Neutrophil (primary cell): Measurements from ENCODE around the gene C3orf33.
A peak's percentile ranks its signal among the peaks of the same experiment; 100 is the strongest.

Experiments
- H3K27ac ChIP-seq: fragments of 200-600 bp; sonication (generic); 2 replicates; pipeline ENCODE4 v1.5.1; 2016; ENCODE audit warnings: mild to moderate bottlenecking, moderate library complexity
- H3K27me3 ChIP-seq: fragments of 200-600 bp; sonication (generic); 2 replicates; pipeline ENCODE4 v1.6.0; 2016; ENCODE audit warnings: mild to moderate bottlenecking
- H3K36me3 ChIP-seq: fragments of 200-600 bp; sonication (generic); 2 replicates; pipeline ENCODE4 v1.5.1; 2017
- H3K4me1 ChIP-seq, 2 experiments: fragments of 200-600 bp in 1 of 2; sonication (generic) in 1 of 2; 1 replicate in 1 of 2; 2 replicates in 1 of 2; pipeline versions ENCODE4 v1.5.1 to v1.6.1; 2013 to 2016; ENCODE audit warnings: low read depth in 1 of 2, low read length in 1 of 2, mild to moderate bottlenecking in 1 of 2, moderate library complexity in 1 of 2; ENCODE audit not compliant: control insufficient read depth in 1 of 2, insufficient read depth in 1 of 2
- H3K4me3 ChIP-seq, 2 experiments: fragments of 200-600 bp in 1 of 2; sonication (generic) in 1 of 2; 1 replicate in 1 of 2; 2 replicates in 1 of 2; pipeline ENCODE4 v1.5.1; 2013 to 2016; ENCODE audit warnings: low read depth in 1 of 2, low read length in 1 of 2, mild to moderate bottlenecking in 1 of 2, moderate library complexity in 1 of 2
- H3K9me3 ChIP-seq: fragments of 200-600 bp; sonication (generic); 2 replicates; pipeline ENCODE4 v1.5.1; 2016
- TF ChIP-seq, protein P1 (sequence below): fragments of 200-600 bp; sonication (generic); IDR thresholded peaks from 2 replicates; pipeline ENCODE4 v1.5.1; 2016; ENCODE audit warnings: antibody characterized with exemption

Gene C3orf33

DNA sequence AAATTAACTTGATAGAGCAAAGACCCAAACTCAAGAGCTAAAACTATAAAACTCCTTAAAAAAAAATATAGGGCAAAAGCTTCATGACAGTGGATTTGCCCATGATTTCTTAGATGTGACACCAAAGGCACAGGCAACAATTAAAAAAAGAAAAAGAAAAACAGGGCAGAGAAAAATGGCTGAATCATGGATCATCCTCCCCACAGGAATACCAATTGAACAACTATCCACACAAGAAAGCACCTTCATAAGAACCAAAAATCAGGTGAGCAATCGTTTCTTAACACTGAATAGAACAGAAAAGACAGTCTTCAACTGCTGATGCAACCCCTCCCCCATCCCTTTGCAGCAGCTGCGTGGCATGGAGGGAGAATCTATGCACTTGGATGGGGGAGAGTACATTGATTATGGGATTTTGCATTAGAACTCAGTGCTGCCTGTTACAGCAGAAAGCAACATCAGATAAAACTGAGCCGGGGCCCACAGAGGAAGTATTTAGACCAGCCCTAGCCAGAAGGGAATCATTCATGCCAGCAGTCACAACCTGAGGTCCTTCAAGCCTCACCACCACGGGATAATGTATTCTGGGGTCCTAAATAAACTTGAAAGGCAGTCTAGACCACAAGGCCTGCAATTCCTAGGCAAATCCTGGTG lies 15.7 kb downstream of the C3orf33 start:
- H3K27ac ChIP-seq = peak overlapping the region; percentile 59
- TF ChIP-seq, protein P1, sequence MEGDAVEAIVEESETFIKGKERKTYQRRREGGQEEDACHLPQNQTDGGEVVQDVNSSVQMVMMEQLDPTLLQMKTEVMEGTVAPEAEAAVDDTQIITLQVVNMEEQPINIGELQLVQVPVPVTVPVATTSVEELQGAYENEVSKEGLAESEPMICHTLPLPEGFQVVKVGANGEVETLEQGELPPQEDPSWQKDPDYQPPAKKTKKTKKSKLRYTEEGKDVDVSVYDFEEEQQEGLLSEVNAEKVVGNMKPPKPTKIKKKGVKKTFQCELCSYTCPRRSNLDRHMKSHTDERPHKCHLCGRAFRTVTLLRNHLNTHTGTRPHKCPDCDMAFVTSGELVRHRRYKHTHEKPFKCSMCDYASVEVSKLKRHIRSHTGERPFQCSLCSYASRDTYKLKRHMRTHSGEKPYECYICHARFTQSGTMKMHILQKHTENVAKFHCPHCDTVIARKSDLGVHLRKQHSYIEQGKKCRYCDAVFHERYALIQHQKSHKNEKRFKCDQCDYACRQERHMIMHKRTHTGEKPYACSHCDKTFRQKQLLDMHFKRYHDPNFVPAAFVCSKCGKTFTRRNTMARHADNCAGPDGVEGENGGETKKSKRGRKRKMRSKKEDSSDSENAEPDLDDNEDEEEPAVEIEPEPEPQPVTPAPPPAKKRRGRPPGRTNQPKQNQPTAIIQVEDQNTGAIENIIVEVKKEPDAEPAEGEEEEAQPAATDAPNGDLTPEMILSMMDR = no peak

GRCh38 chr3:155785662-155786295 lies 20.3 kb downstream of the C3orf33 start:
- Histone ChIP-seq H3K27me3 (no peaks in the 10 kb centered on the region), H3K4me1 (peaks cover 3 to 8% of the 10 kb centered on the region in 2 experiments), H3K36me3 (no peaks in the 10 kb centered on the region), H3K27ac (no peak overlapping the region), H3K4me3 (no peak overlapping the region), H3K9me3 (no peaks in the 10 kb centered on the region)
- TF ChIP-seq, protein P1 = no peak

More for the DNA sequence above, 15.7 kb downstream of the C3orf33 start:
- Histone ChIP-seq H3K9me3 (no peaks in the 10 kb centered on the region), H3K27me3 (no peaks in the 10 kb centered on the region), H3K36me3 (no peaks in the 10 kb centered on the region), H3K4me1 (peaks cover 9 to 16% of the 10 kb centered on the region in 2 experiments), H3K4me3 (no peak overlapping the region)

DNA sequence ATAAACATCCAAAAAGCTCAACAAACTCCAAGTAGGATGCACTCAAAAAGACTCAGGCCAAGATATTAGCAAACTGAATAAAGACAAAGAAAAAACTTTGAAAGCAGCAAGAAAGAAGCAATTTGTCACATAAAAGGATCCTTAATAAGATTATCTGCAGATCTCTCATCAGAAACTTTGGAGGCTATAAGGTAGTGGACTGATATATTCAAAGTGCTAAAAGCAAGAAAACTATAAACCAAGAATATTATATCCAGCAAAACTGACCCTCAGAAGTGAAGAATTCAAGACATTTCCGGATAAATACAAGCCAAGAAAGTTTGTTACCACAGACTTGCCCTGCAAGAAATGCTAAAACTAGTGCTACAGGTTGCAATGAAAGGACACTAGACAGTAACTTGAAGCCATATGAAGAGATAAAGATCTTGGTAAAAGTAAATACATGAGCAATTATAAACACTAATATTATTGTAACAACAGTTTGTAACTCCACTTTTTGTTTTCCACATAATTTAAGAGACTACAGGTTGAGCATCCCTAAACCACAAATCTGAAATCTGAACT lies 23.6 kb downstream of the C3orf33 start:
- H3K9me3 ChIP-seq = no peaks in the 10 kb centered on the region
- H3K4me1 ChIP-seq = no peaks in the 10 kb centered on the region
- H3K27ac ChIP-seq = no peak overlapping the region
- TF ChIP-seq, protein P1 = no peak
- no peaks in the 10 kb centered on the region for H3K27me3 ChIP-seq
- H3K36me3 ChIP-seq = no peaks in the 10 kb centered on the region
- H3K4me3 ChIP-seq = no peak overlapping the region

DNA sequence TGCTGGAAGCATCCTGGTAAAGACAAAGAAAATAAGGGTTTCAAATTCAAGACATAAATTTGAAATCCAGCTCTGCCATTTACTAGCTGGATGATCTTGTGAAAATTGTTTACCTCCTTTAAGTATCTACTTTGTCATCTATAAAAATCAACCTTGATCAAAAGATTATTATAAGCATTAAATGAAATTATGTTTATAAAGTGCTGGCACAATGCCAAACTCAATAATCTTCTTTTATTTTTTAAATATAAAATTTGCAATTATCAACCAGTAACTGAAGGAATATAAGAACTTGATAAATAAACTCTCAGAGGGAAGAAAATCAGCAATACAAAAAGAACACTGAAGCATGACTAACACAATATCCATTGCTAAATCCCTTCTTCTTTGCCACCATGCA lies 25.8 kb downstream of the C3orf33 start:
- TF ChIP-seq, protein P1 = no peak
- Histone ChIP-seq H3K4me3 (no peak overlapping the region), H3K36me3 (no peaks in the 10 kb centered on the region), H3K4me1 (no peaks in the 10 kb centered on the region), H3K27ac (no peak overlapping the region), H3K27me3 (no peaks in the 10 kb centered on the region), H3K9me3 (no peaks in the 10 kb centered on the region)

- TF ChIP-seq, protein P1 = no peak
- no peak overlapping the region for H3K27ac ChIP-seq
- no peaks in the 10 kb centered on the region for H3K27me3 ChIP-seq
- no peaks in the 10 kb centered on the region for H3K36me3 ChIP-seq
- H3K4me1 ChIP-seq = no peaks in the 10 kb centered on the region
- H3K9me3 ChIP-seq = no peaks in the 10 kb centered on the region
- no peak overlapping the region for H3K4me3 ChIP-seq
These were observed 27.6 kb downstream of the C3orf33 start for GRCh38 chr3:155778462-155778861.
